SU-DHL-6 (cell line): Measurements from ENCODE around the gene CPB1.

Source experiments
- H2AFZ ChIP-seq: fragments of 200-600 bp; sonication (generic); 2 replicates; pipeline ENCODE4 v1.6.1; 2014; ENCODE audit warnings: low read depth, mild to moderate bottlenecking, moderate library complexity, mixed read lengths, antibody characterized with exemption, low read length; ENCODE audit not compliant: severe bottlenecking
- H3F3A ChIP-seq: fragments of 200-600 bp; shearing (Covaris generic); 2 replicates; pipeline ENCODE4 v1.6.0; 2016; ENCODE audit warnings: antibody characterized with exemption, mild to moderate bottlenecking; ENCODE audit not compliant: insufficient read depth
- H3K27ac ChIP-seq: fragments of 200-600 bp; sonication (generic); 2 replicates; pipeline ENCODE4 v1.5.1; 2016; ENCODE audit warnings: low read depth, mild to moderate bottlenecking, low read length, moderate library complexity, mixed read lengths
- H3K27me3 ChIP-seq: fragments of 200-600 bp; sonication (generic), shearing (Covaris generic); 2 replicates; pipeline ENCODE4 v1.6.0; 2014; ENCODE audit warnings: mild to moderate bottlenecking, low read length
- H3K36me3 ChIP-seq: fragments of 200-600 bp; sonication (generic); 2 replicates; pipeline ENCODE4 v1.6.1; 2014; ENCODE audit warnings: mild to moderate bottlenecking, low read length, mixed read lengths
- H3K4me2 ChIP-seq: fragments of 300-600, 200-600 bp; shearing (Covaris generic), sonication (generic); 2 replicates; pipeline ENCODE4 v1.6.0; 2014; ENCODE audit warnings: low read length, low read depth, mild to moderate bottlenecking; ENCODE audit not compliant: poor library complexity, severe bottlenecking
- H3K4me3 ChIP-seq: fragments of 200-600 bp; sonication (generic); 2 replicates; pipeline ENCODE4 v1.5.1; 2014; ENCODE audit warnings: antibody characterized with exemption, low read length, mild to moderate bottlenecking, mixed read lengths; ENCODE audit not compliant: insufficient read depth, poor library complexity, severe bottlenecking
- H3K79me2 ChIP-seq: fragments of 200-600 bp; sonication (generic); 2 replicates; pipeline ENCODE4 v1.6.1; 2014; ENCODE audit warnings: mild to moderate bottlenecking, low read length, moderate library complexity; ENCODE audit not compliant: insufficient read depth
- H3K9ac ChIP-seq: fragments of 200-600 bp; sonication (generic); 2 replicates; pipeline ENCODE4 v1.7.0; 2014; ENCODE audit warnings: mild to moderate bottlenecking, low read length
- H3K9me2 ChIP-seq: fragments of 200-600 bp; sonication (generic); replicated peaks from 2 replicates; pipeline ENCODE4 v1.6.1; 2014; ENCODE audit warnings: low read length; ENCODE audit not compliant: insufficient read depth
- H3K9me3 ChIP-seq: fragments of 200-600 bp; sonication (generic); 2 replicates; pipeline ENCODE4 v1.6.1; 2014; ENCODE audit warnings: low read length, mixed read lengths; ENCODE audit not compliant: insufficient read depth
- H4K20me1 ChIP-seq: fragments of 200-600 bp; sonication (generic); 2 replicates; pipeline ENCODE4 v1.6.1; 2014; ENCODE audit warnings: low read depth, mild to moderate bottlenecking, antibody characterized with exemption, low read length, moderate library complexity, mixed read lengths
- CTCF ChIP-seq: fragments of 200-600 bp; sonication (generic); IDR thresholded peaks from one replicate; pipeline ENCODE4 v1.5.1; 2017; ENCODE audit warnings: antibody characterized with exemption, mild to moderate bottlenecking, low read length, moderate library complexity; ENCODE audit not compliant: insufficient read depth, poor library complexity, severe bottlenecking
- EZH2phosphoT487 ChIP-seq: fragments of 200-600 bp; sonication (generic), shearing (Covaris generic); conservative IDR thresholded peaks from 2 replicates; pipeline ENCODE4 v1.6.1; 2018; ENCODE audit warnings: mild to moderate bottlenecking, antibody characterized with exemption, low read length, moderate library complexity, mixed read lengths

The CPB1 gene

GRCh38 chr3:148883163-148883562 lies 55.6 kb downstream of the CPB1 start:
- Histone ChIP-seq H3K27ac (no peak overlapping the region), H3K36me3 (no peaks in the 10 kb centered on the region), H3K4me2 (no peak overlapping the region), H4K20me1 (no peaks in the 10 kb centered on the region), H3K9me3 (no peaks in the 10 kb centered on the region), H3K4me3 (no peak overlapping the region), H2AFZ (no peak overlapping the region), H3K9ac (no peak overlapping the region), H3K79me2 (no peaks in the 10 kb centered on the region), H3F3A (no peaks in the 10 kb centered on the region), H3K27me3 (no peaks in the 10 kb centered on the region), H3K9me2 (no peaks in the 10 kb centered on the region)
- TF ChIP-seq CTCF (no peak), EZH2phosphoT487 (no peak)

- H3K27me3 ChIP-seq: no peaks in the 10 kb centered on the region
- no peak overlapping the region for H3K9ac ChIP-seq
- TF ChIP-seq EZH2phosphoT487 (no peak), CTCF (no peak)
- H3K36me3 ChIP-seq: no peaks in the 10 kb centered on the region
- no peaks in the 10 kb centered on the region for H3K9me3 ChIP-seq
- no peaks in the 10 kb centered on the region for H3K9me2 ChIP-seq
- no peak overlapping the region for H3K4me2 ChIP-seq
- no peaks in the 10 kb centered on the region for H3F3A ChIP-seq
- H3K4me3 ChIP-seq: no peak overlapping the region
- no peaks in the 10 kb centered on the region for H4K20me1 ChIP-seq
- H2AFZ ChIP-seq: no peak overlapping the region
- H3K27ac ChIP-seq: no peak overlapping the region
- no peaks in the 10 kb centered on the region for H3K79me2 ChIP-seq
These were observed 56.6 kb downstream of the CPB1 start for GRCh38 chr3:148884261-148884660.

GRCh38 chr3:148889828-148890227 lies 62.2 kb downstream of the CPB1 start:
- no peak overlapping the region for H3K27ac ChIP-seq
- no peaks in the 10 kb centered on the region for H3K79me2 ChIP-seq
- H2AFZ ChIP-seq: no peak overlapping the region
- H3K4me3 ChIP-seq: no peak overlapping the region
- no peaks in the 10 kb centered on the region for H4K20me1 ChIP-seq
- H3K27me3 ChIP-seq: no peaks in the 10 kb centered on the region
- H3F3A ChIP-seq: no peaks in the 10 kb centered on the region
- no peak overlapping the region for H3K9ac ChIP-seq
- no peaks in the 10 kb centered on the region for H3K9me3 ChIP-seq
- H3K9me2 ChIP-seq: no peaks in the 10 kb centered on the region
- no peak overlapping the region for H3K4me2 ChIP-seq
- no peak for TF ChIP-seq EZH2phosphoT487
- TF ChIP-seq CTCF: no peak
- no peaks in the 10 kb centered on the region for H3K36me3 ChIP-seq
